HUES64 (cell line): ENCODE measurements around the gene EXOC7.

Experiments used
- H3K27ac ChIP-seq: 2 replicates; pipeline ENCODE4 v1.7.0; 2013; ENCODE audit warnings: low read depth, low read length, inconsistent platforms
- H3K27me3 ChIP-seq: 2 replicates; pipeline ENCODE4 v1.6.1; 2013; ENCODE audit warnings: mild to moderate bottlenecking, low read length; ENCODE audit not compliant: insufficient read depth
- H3K36me3 ChIP-seq: 2 replicates; pipeline ENCODE4 v1.6.1; 2013; ENCODE audit warnings: mild to moderate bottlenecking, low read length; ENCODE audit not compliant: insufficient read depth
- H3K4me1 ChIP-seq: 2 replicates; pipeline ENCODE4 v1.6.1; 2013; ENCODE audit warnings: mild to moderate bottlenecking, low read length, moderate library complexity; ENCODE audit not compliant: insufficient read depth
- H3K4me3 ChIP-seq: 2 replicates; pipeline ENCODE4 v1.5.1; 2013; ENCODE audit warnings: mild to moderate bottlenecking, low read length, moderate library complexity
- H3K9ac ChIP-seq: 2 replicates; pipeline ENCODE4 v1.6.1; 2013; ENCODE audit warnings: mild to moderate bottlenecking, low read depth, low read length
- H3K9me3 ChIP-seq: 2 replicates; pipeline ENCODE4 v1.6.1; 2013; ENCODE audit warnings: low read depth, low read length; ENCODE audit not compliant: insufficient read depth
- WGBS: fragments of 150-250, 120-280 bp; methylation state at CpG from one replicate; pipeline ENCODE4 v1.1.7; 2013; ENCODE audit warnings: missing lambda C conversion rate; 5-methylcytosine and 5-hydroxymethylcytosine counted together

The EXOC7 gene

DNA sequence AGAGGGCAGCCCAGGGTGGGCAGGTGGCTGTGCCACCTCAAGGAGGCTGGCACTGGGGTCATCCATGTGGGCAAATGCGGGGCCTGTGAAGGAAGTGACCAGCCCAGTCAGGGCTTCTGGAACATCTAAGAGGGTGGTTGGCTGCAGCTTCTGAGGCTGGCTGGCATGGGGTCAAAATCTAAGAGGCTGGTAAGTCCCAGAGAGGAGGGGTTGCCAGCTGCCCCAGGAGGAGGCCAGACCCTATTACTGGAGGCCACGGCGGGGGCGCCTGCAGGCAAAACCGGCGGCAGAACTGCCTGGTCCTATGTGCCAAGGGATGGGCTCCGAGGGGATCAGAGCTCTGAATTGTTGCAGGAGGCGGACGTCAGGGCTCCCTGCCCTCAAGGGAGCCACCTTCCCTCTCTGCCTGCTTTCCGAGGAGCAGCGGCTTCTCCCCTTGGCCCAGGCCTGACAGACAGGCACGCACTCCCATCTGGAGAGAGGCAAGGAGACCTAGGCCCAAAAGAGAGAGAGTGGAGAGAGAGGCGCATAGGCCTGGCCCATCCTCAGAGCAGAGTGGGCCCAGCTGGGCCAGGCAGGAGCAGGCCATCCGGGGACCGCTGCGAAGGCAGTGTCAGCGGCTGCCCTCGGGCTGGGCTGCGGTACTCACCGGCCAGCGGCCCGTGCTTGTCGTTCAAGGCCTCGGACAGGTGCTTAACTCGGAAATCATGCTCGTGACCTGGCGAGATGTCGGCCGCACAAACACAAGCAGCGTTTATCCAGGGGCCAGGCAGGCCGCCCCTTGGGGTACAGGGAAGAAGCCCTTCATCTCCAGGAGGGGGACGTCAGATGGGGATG is 13.7 kb downstream of the EXOC7 start:
- WGBS: 94% methylated on average over 32 of the region's 32 CpGs
- Histone ChIP-seq H3K9ac (no peak overlapping the region), H3K4me1 (no peaks in the 10 kb centered on the region), H3K9me3 (no peaks in the 10 kb centered on the region), H3K27ac (no peak overlapping the region), H3K36me3 (peaks cover 95% of the 10 kb centered on the region), H3K4me3 (no peak overlapping the region), H3K27me3 (no peaks in the 10 kb centered on the region)

DNA sequence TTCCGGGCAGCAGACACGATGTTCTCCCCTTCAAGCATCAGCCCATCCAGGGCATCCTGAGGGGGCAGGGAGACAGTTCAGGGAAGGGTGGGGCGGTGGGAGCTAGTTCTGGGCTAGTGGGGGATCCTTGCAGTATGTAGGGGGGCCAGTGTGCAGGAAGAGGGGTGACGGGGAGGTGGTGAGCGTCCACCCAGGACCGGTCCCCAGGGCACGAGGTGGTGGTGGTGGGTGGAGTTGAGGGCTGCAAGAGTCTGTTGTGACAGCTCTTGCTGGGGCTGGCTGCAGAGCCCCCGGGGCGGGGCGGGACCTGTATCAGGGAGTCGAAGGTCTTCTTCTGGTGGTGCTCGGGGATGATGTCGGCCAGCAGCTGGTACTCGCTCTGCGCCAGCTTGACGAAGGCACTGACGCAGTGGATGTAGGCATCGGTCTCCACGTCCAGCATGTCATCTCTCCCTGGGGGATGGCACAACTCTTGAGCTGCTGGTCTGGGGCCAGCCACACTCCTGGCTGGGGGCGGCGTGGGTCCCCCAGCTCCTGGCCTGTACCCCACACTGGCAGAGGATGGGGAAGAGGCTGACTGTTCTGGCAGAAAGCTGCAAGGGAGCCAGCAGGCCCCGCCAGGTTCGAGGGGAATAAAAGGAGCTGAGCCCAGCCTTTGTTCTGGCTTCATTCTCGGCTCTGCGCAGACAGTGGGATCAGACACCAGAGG is 14.6 kb downstream of the EXOC7 start:
- Histone ChIP-seq H3K27me3 (no peaks in the 10 kb centered on the region), H3K36me3 (peaks cover 95% of the 10 kb centered on the region), H3K4me3 (no peak overlapping the region), H3K9ac (no peak overlapping the region), H3K4me1 (no peaks in the 10 kb centered on the region), H3K9me3 (no peaks in the 10 kb centered on the region), H3K27ac (no peak overlapping the region)
- 95% methylated on average over 25 of the region's 25 CpGs for WGBS

DNA sequence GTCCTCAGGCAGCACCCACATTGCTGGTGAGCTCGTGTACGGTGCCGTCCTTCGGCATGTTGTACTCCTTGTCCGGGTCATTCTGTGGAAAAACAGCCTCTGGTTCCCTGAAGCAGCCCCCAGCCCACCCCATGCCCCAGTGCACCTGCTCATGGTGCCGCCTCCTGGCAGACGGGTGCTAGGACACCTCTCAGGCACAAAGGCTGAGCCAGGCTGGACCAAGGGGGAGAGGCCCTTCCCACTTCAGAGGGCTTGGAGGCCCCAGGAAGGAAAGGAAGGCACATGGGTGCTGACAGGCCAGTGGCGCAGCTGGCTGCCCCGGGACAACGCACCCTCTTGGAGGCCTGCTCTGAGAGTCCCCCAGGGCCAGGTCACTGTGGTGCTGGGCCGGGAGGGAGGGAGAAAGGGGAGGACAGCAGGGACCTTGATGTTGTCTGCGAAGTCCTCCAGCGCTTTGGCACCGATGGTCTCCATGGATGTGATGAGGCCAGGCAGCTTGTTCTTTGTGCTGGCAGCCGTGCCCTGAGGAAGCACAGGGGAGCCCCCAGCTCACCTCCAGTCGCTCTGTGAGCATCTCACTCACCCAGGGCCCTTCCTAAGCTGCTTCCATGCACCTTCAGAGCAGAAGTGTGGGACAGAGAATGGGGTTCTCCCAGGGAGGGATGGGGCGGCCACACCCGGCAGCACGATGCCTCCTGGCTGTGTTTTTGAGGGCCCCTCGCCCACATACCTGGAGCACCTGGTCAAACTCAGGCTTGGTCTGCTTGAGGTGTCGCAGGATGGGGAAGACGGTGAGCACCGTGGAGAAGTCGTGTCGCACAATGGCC is 15.3 kb downstream of the EXOC7 start:
- Histone ChIP-seq H3K27me3 (no peaks in the 10 kb centered on the region), H3K36me3 (peaks cover 94% of the 10 kb centered on the region), H3K27ac (no peak overlapping the region), H3K9ac (no peak overlapping the region), H3K4me1 (no peaks in the 10 kb centered on the region), H3K9me3 (no peaks in the 10 kb centered on the region), H3K4me3 (no peak overlapping the region)
- WGBS: 92% methylated on average over 25 of the region's 25 CpGs

DNA sequence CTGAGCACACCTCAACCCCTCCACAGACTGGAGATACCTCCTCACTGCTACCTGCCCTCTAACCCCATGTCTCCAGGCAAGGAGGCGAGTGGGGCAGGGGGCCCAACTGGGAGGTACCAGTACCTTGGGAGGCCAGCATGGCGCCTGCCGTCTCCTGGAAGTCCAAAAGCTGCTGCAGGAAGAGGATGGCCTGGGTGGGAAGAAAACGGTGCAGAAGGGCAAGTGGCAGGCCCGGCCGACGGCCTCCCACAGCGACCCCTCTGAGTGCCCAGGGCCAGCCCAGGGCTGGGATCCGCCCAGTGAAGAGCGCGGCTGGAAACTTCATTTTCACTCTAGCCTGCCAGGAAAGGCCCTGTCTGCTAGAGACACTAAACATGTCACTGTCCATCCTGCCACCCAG is 16.1 kb downstream of the EXOC7 start:
- Histone ChIP-seq H3K27ac (no peak overlapping the region), H3K4me1 (no peaks in the 10 kb centered on the region), H3K9ac (no peak overlapping the region), H3K36me3 (peaks cover 94% of the 10 kb centered on the region), H3K27me3 (no peaks in the 10 kb centered on the region), H3K9me3 (no peaks in the 10 kb centered on the region), H3K4me3 (no peak overlapping the region)
- 92% methylated on average over 11 of the region's 11 CpGs for WGBS

DNA sequence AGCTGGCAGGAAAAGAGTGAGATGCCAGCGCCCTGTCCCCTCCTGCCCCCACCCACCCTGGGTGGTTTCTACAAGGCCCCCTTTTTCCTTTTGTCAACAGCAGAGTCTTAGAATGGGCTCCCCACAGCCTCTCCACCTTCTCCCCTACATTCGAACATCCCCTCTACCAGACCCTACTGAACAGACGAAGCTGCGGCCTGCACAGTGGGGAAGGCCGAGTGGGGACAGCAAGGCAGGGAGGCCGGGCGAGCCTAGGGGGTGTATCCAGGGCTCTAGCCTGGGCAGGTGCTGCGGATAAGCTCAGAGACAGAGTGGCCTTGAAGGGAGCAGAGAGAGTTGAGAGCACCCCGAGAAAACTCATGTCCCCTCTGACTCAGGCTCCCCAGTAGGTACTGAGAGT is 17.2 kb downstream of the EXOC7 start:
- WGBS: 97% methylated on average over 9 of the region's 9 CpGs
- H3K4me1 ChIP-seq: no peaks in the 10 kb centered on the region
- peaks cover 89% of the 10 kb centered on the region for H3K36me3 ChIP-seq
- no peaks in the 10 kb centered on the region for H3K9me3 ChIP-seq
- H3K4me3 ChIP-seq: no peak overlapping the region
- no peak overlapping the region for H3K9ac ChIP-seq
- no peak overlapping the region for H3K27ac ChIP-seq
- H3K27me3 ChIP-seq: no peaks in the 10 kb centered on the region

DNA sequence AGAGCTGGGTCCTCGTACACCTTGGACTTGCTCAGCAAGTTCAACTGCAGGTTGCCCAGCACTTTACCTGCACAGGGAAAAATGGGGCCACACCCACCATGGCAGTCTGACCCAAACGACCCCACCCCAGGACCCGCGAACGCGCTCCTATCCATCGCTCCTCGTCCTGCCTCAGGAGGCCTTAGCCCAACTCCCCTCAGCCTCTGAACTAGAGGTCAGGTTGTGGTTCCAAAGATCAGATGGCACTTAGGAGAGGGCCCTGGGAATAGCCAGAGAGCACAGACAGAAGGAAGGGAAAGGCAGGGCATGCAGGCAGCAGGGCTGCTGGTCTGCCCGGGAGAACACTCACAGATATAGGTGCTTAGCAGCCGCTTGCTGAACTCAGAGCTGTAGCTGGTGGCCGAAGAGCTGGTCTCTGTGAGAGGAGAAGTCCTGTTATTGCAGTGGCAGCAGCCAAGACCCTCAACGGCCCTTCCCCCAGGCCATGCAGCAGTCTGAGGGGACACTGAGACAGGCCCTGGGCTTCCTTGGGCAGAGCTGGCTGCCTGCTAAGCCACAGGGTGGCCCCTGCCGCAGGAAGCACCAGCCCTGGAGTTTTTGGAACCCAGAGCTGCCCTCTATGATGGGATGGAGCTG is 17.7 kb downstream of the EXOC7 start:
- 94% methylated on average over 13 of the region's 13 CpGs for WGBS
- H3K9ac ChIP-seq: no peak overlapping the region
- peaks cover 84% of the 10 kb centered on the region for H3K36me3 ChIP-seq
- no peak overlapping the region for H3K27ac ChIP-seq
- no peaks in the 10 kb centered on the region for H3K27me3 ChIP-seq
- no peak overlapping the region for H3K4me3 ChIP-seq
- no peaks in the 10 kb centered on the region for H3K4me1 ChIP-seq
- H3K9me3 ChIP-seq: no peaks in the 10 kb centered on the region

DNA sequence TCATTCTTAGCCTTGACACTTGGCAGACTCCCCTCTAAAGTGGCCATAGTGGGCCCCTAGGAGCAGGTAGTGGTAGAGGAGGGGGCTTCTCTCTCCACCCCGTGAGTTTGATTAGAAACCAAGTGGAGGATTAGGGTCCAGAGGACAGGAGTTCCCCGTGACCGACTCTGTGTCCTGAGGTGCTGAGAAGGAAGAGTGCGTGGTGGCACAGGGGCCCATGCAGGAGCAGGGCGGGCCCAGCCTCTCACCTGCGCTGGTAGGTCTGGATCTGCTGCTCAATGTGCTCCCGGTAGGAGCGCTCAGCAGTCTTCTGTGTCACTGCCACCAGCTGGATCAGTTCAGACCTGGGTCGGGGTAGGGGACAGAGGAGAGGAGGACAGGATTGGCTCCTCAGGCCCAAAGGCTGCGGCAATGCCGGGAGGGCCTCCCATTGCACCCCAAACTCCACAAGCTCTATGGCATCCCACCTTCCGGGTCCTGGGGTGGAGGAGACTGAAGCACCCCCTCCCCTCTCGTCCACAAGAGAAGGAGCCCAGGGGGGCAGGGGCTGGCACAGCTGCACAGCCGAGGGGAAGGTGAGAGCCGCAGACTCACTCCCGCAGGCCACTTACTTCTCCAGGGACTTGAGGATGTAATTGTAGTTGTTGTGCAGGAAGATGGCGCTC is 18.4 kb downstream of the EXOC7 start:
- Histone ChIP-seq H3K4me1 (peaks cover 4% of the 10 kb centered on the region; the same call in 1 of the 2 replicates), H3K9ac (no peak overlapping the region), H3K27me3 (no peaks in the 10 kb centered on the region), H3K27ac (no peak overlapping the region), H3K36me3 (peaks cover 77% of the 10 kb centered on the region), H3K4me3 (no peak overlapping the region), H3K9me3 (no peaks in the 10 kb centered on the region)
- WGBS: 83% methylated on average over 16 of the region's 17 CpGs

DNA sequence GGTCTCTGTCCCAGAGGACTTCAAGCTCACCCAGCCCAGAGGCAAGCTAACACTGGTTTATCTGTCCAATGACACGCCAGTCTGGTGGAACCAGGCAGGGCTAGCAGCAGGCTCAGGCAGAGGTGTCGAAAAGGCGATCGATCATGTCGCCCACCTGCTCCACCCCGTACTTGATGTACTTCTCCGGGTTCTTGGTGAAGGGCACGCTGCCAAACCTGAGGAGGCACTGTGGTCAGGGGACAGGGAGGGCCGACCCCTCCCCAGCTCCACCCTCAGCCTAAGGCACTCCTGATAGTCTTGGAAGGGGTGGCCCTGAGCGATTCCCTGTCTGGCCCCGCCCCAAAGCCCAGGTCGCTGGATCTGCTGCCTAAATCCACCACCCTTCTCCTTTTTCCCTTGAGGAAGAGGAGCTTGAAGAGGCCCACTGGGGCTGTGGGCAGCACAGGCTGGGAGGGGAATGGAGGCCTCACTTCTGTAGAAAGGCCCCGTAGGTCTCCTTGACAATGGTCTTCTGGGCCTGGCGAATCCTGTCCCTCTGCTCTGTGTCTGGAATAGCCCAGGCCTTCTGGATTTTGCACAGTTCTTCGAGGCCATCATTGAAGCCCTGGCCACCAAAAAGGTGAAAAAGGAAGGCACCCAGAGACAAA is 19.9 kb downstream of the EXOC7 start:
- Histone ChIP-seq H3K4me1 (peaks cover 14% of the 10 kb centered on the region), H3K27ac (no peak overlapping the region), H3K36me3 (peaks cover 62% of the 10 kb centered on the region), H3K9ac (no peak overlapping the region), H3K9me3 (no peaks in the 10 kb centered on the region), H3K27me3 (peaks cover 12% of the 10 kb centered on the region), H3K4me3 (no peak overlapping the region)
- 95% methylated on average over 15 of the region's 15 CpGs for WGBS

DNA sequence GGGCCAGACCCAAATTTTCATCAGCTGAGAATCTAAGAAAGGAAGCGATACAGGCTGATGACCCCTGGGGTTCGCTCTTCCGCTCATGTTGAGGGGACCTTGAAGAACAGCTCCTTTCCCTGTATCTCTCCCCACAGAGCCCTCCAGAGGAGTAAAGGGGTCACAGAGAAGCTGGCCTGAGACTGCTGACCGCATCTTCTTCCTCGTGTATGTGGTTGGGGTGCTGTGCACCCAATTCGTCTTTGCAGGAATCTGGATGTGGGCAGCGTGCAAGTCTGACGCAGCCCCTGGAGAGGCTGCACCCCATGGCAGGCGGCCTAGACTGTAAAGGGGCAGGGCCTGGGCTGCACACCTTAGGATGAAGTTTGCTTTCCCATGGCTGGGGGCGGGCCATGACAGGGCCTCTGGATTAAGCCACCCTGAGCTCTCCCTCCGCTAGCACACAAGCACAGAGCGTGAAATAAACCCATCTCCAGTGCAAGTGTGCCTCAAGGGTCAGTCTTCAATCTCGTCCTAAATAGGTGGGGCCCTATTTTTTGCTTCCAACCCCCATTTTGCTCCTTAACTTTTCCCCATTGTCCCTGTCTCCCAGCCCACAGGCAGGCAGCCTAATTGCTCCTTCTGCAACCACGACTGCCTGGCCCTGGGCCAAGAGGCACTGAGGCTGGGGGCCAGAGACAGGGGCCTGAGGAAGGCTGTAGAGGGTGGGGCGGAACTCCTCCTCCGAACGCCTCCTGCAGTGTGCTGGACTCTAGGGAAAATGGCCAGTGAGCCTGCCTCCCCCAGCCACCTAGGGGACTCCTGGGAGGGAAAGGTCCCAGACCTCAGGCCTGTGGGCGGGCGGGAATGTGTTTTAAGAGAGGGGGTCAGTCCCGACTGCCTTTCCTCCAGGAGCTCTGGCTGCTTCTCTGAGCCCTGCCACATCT is 21.0 kb downstream of the EXOC7 start:
- Histone ChIP-seq H3K4me3 (no peak overlapping the region), H3K9me3 (no peaks in the 10 kb centered on the region), H3K9ac (no peak overlapping the region), H3K36me3 (peaks cover 52% of the 10 kb centered on the region), H3K4me1 (peaks cover 14% of the 10 kb centered on the region), H3K27me3 (peaks cover 23% of the 10 kb centered on the region), H3K27ac (no peak overlapping the region)
- WGBS: 93% methylated on average over 20 of the region's 20 CpGs
